Glutamatergic neuron (in vitro differentiated cells): Measurements from ENCODE around the gene NAV1. TPM values are rescaled to one million over a fixed set of nuclear protein-coding genes. Genes with fewer than 3 reads are reported as not detected.
A peak's percentile ranks its signal among the peaks of the same experiment; 100 is the strongest.
"Not testable (repeated sequence)": the region's sequence is repeated elsewhere in the genome, so short reads cannot be mapped to it uniquely, and the experiment has no call there.

Experiments used
- DNase-seq: peaks from one replicate; pipeline ENCODE4 v3.0.0; 2022
- H3K27ac Mint-ChIP-seq: one replicate; pipeline ENCODE4 v1.8.0; 2020; ENCODE audit warnings: mild to moderate bottlenecking, mixed read lengths, inconsistent platforms; ENCODE audit not compliant: unreplicated experiment
- H3K27me3 Mint-ChIP-seq: one replicate; pipeline ENCODE4 v1.8.0; 2020; ENCODE audit warnings: mild to moderate bottlenecking, moderate library complexity, mixed read lengths, inconsistent platforms; ENCODE audit not compliant: unreplicated experiment
- H3K36me3 Mint-ChIP-seq: one replicate; pipeline ENCODE4 v1.8.0; 2020; ENCODE audit warnings: mild to moderate bottlenecking, mixed read lengths, inconsistent platforms; ENCODE audit not compliant: unreplicated experiment
- H3K4me1 Mint-ChIP-seq: one replicate; pipeline ENCODE4 v1.8.0; 2020; ENCODE audit warnings: mild to moderate bottlenecking, low read depth, mixed read lengths, inconsistent platforms; ENCODE audit not compliant: unreplicated experiment
- H3K4me3 Mint-ChIP-seq: one replicate; pipeline ENCODE4 v1.8.0; 2020; ENCODE audit warnings: mild to moderate bottlenecking, mixed read lengths, inconsistent platforms; ENCODE audit not compliant: unreplicated experiment
- H3K9me3 Mint-ChIP-seq: one replicate; pipeline ENCODE4 v1.8.0; 2020; ENCODE audit warnings: mild to moderate bottlenecking, moderate library complexity, mixed read lengths, inconsistent platforms; ENCODE audit not compliant: unreplicated experiment
- CTCF ChIP-seq: fragments of 200-600 bp; sonication (generic); IDR thresholded peaks from one replicate; pipeline ENCODE4 v1.5.0; 2021; ENCODE audit not compliant: partially characterized antibody, unreplicated experiment
- total RNA-seq: library from RNA; stranded (reverse); fragmentation: NEBNext Ultra II Directional; extraction: Animal tissue kit (Norgen Biotek cat#: 25700); gene quantifications from one replicate; pipeline ENCODE4 v1.2.1, GENCODE V29; 2021; ENCODE audit not compliant: unreplicated experiment

The NAV1 gene
- total RNA-seq, 1 donor from 2014 or later: 124 TPM

GRCh38 chr1:201543871-201544642 lies 5.1 kb downstream of the NAV1 start:
- peaks cover 31% of the 10 kb centered on the region for H3K4me1 Mint-ChIP-seq

GRCh38 chr1:201544710-201545109 lies 5.8 kb downstream of the NAV1 start:
- no peak for DNase-seq
- Mint-ChIP-seq H3K4me1 (peaks cover 31% of the 10 kb centered on the region), H3K27ac (peak overlapping the region; percentile 57), H3K9me3 (peaks cover 7% of the 10 kb centered on the region), H3K4me3 (no peak overlapping the region), H3K36me3 (no peaks in the 10 kb centered on the region), H3K27me3 (peaks cover 9% of the 10 kb centered on the region)
- no peak for TF ChIP-seq CTCF

More at GRCh38 chr1:201543871-201544642, 5.1 kb downstream of the NAV1 start:
- Mint-ChIP-seq H3K9me3 (peaks cover 6% of the 10 kb centered on the region), H3K36me3 (no peaks in the 10 kb centered on the region), H3K27ac (peak overlapping the region; percentile 57), H3K27me3 (peaks cover 10% of the 10 kb centered on the region), H3K4me3 (peak overlapping the region; percentile 40)
- TF ChIP-seq CTCF: no peak
- DNase-seq: peak; percentile 55

- DNase-seq: no peak
- Mint-ChIP-seq H3K9me3 (peaks cover 7% of the 10 kb centered on the region), H3K27ac (no peak overlapping the region), H3K27me3 (peaks cover 3% of the 10 kb centered on the region), H3K4me3 (no peak overlapping the region), H3K36me3 (no peaks in the 10 kb centered on the region), H3K4me1 (peaks cover 27% of the 10 kb centered on the region)
- TF ChIP-seq CTCF: no peak
Measured at GRCh38 chr1:201545851-201546492, 7.0 kb downstream of the NAV1 start.

GRCh38 chr1:201549522-201549921 lies 10.6 kb downstream of the NAV1 start:
- not testable (repeated sequence) for H3K27ac Mint-ChIP-seq, H3K27me3 Mint-ChIP-seq, H3K4me3 Mint-ChIP-seq, DNase-seq, H3K36me3 Mint-ChIP-seq, H3K9me3 Mint-ChIP-seq
- peaks cover 19% of the 10 kb centered on the region for H3K4me1 Mint-ChIP-seq

GRCh38 chr1:201551096-201551495 lies 12.2 kb downstream of the NAV1 start:
- peaks cover 4% of the 10 kb centered on the region for H3K36me3 Mint-ChIP-seq
- H3K27me3 Mint-ChIP-seq: peaks cover 3% of the 10 kb centered on the region
- peaks cover 4% of the 10 kb centered on the region for H3K9me3 Mint-ChIP-seq
- H3K27ac Mint-ChIP-seq: no peak overlapping the region
- H3K4me1 Mint-ChIP-seq: peaks cover 17% of the 10 kb centered on the region
- no peak for DNase-seq
- TF ChIP-seq CTCF: no peak
- no peak overlapping the region for H3K4me3 Mint-ChIP-seq
